Islet of Langerhans (tissue), 1 donor: ENCODE measurements around the gene CFHR4.
"Not testable (repeated sequence)": the region's sequence is repeated elsewhere in the genome, so short reads cannot be mapped to it uniquely, and the experiment has no call there.

Experiments used
- FAIRE-seq: peaks from one replicate; lab custom pipeline; 2011; peaks lifted over from hg19 to GRCh38; lab: Jason Lieb, UNC

Gene CFHR4

GRCh38 chr1:196887515-196888239 lies at the start of gene CFHR4:
CFHR4 (plus strand) TSS chr1:196888052; CDS start chr1:196888151, 99 bp downstream.
- FAIRE-seq: no peak

- peak; percentile 90 for FAIRE-seq
These were observed 38.0 kb upstream of the CFHR4 start for GRCh38 chr1:196849613-196850492.

- FAIRE-seq: no peak
These were observed 31.8 kb upstream of the CFHR4 start for GRCh38 chr1:196856053-196856452.

GRCh38 chr1:196857188-196857587 lies 30.7 kb upstream of the CFHR4 start:
- FAIRE-seq: no peak

- no peak for FAIRE-seq
These were observed 29.0 kb upstream of the CFHR4 start for GRCh38 chr1:196858811-196859210.

GRCh38 chr1:196860323-196860884 lies 27.4 kb upstream of the CFHR4 start:
- FAIRE-seq: no peak

- FAIRE-seq: no peak
These were observed 26.4 kb upstream of the CFHR4 start for GRCh38 chr1:196861429-196861828.

- FAIRE-seq: no peak
These were observed 20.9 kb upstream of the CFHR4 start for GRCh38 chr1:196866974-196867373.

GRCh38 chr1:196873385-196873784 lies 14.5 kb upstream of the CFHR4 start:
- no peak for FAIRE-seq

GRCh38 chr1:196875935-196876334 lies 11.9 kb upstream of the CFHR4 start:
- FAIRE-seq: no peak

- FAIRE-seq: no peak
These were observed 9.9 kb upstream of the CFHR4 start for GRCh38 chr1:196877964-196878363.

- not testable (repeated sequence) for FAIRE-seq
These were observed 1.3 kb upstream of the CFHR4 start for GRCh38 chr1:196886560-196886959.

GRCh38 chr1:196890668-196891067 lies 2.8 kb downstream of the CFHR4 start:
- FAIRE-seq: no peak

- FAIRE-seq: no peak
These were observed 3.4 kb downstream of the CFHR4 start for GRCh38 chr1:196891251-196891650.

- no peak for FAIRE-seq
These were observed 8.5 kb downstream of the CFHR4 start for GRCh38 chr1:196896355-196896754.

GRCh38 chr1:196897158-196897828 lies 9.4 kb downstream of the CFHR4 start:
- FAIRE-seq: no peak

GRCh38 chr1:196902344-196902743 lies 14.5 kb downstream of the CFHR4 start:
- peak; percentile 43 for FAIRE-seq

- no peak for FAIRE-seq
These were observed 22.4 kb downstream of the CFHR4 start for GRCh38 chr1:196910215-196910614.

GRCh38 chr1:196912283-196912682 lies 24.4 kb downstream of the CFHR4 start:
- FAIRE-seq: not testable (repeated sequence)

GRCh38 chr1:196926839-196927238 lies 39.0 kb downstream of the CFHR4 start:
- not testable (repeated sequence) for FAIRE-seq

GRCh38 chr1:196932853-196933252 lies 45.0 kb downstream of the CFHR4 start:
- FAIRE-seq: not testable (repeated sequence)

GRCh38 chr1:196933531-196934189 lies 45.8 kb downstream of the CFHR4 start:
- no peak for FAIRE-seq
